ENCODE results near the gene KRT5. TPM values are rescaled to one million over a fixed set of nuclear protein-coding genes. Genes with fewer than 3 reads are reported as not detected.

KRT5 gene
- polyA plus RNA-seq, 1 of the 3 experiments (the other 2 are of a cell fraction): not detected

DNA sequence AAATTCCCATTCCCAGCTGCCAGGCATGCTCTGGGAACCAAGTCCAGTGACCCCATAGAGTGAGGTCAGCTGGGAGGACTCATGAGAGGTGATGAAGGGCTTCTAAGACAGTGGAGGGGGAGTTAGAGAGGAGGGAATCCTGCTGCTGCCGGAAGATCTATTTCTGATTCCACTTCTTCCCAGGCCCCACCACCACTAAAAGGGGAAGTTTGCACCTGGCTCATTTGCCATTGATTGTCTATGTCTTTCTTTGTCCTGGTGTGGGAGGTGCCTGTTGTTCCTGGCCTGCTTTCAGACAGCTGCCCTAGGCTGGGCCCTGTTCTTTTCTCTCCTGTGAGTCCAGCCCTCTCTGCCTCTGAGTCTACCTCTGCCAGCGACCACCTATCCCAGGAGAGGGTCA is 24.1 kb downstream of the KRT5 start (continued):
- TF ChIP-seq RCOR1 (IDR thresholded peaks at IDR 0.05; ENCODE audit: low read length) (no peak), CHD2 (IDR thresholded peaks at IDR 0.05; ENCODE audit: low read length, partially characterized antibody) (no peak), TCF12 (IDR thresholded peaks at IDR 0.05) (no peak), SMC3 (IDR thresholded peaks at IDR 0.05; ENCODE audit: low read depth, low read length) (no peak), EZH2phosphoT487 (IDR thresholded peaks at IDR 0.05; ENCODE audit: borderline replicate concordance, low read depth) (no peak)

- 32% methylated on average over 3 of the region's 3 CpGs for WGBS (ENCODE audit: low lambda C conversion rate)
- Histone ChIP-seq H3K36me3 (replicated peaks in 1 of 2; ENCODE audit: control insufficient read depth in 1 of 2, insufficient read depth in 2 of 2, low read length in 1 of 2) (no peaks in the 10 kb centered on the region), H3K9me3 (no peaks in the 10 kb centered on the region), H2AFZ (ENCODE audit: low read depth) (no peak overlapping the region), H3K4me2 (no peak overlapping the region), H3K27me3 (ENCODE audit: insufficient read depth) (peaks cover 45% of the 10 kb centered on the region; the same call in 1 of the 2 replicates), H3K79me2 (ENCODE audit: insufficient read depth) (no peaks in the 10 kb centered on the region), H3F3A (replicated peaks; ENCODE audit: insufficient read depth) (no peaks in the 10 kb centered on the region), H3K27ac (ENCODE audit: low read depth in 2 of 2, low read length in 1 of 2) (no peak overlapping the region), H3K9me2 (no peaks in the 10 kb centered on the region), H3K9ac (no peak overlapping the region), H3K4me1 (ENCODE audit: control insufficient read depth in 1 of 2, insufficient read depth in 2 of 2, low read depth in 1 of 2, low read length in 1 of 2) (no peaks in the 10 kb centered on the region; a peak in 1 of 4 replicates), H4K20me1 (ENCODE audit: insufficient read depth) (no peaks in the 10 kb centered on the region), H3K4me3 (ENCODE audit: low read depth in 2 of 2, low read length in 1 of 2) (no peak overlapping the region)
- ChIA-PET CTCF (interaction anchor here (1.0 to 1.4 kb wide), 2 partner anchors 11 to 339 kb away, joined by 3 to 5 read pairs; no protein-coding TSS in a partner anchor), POLR2A (no interaction called here)
- TF ChIP-seq, protein P1, sequence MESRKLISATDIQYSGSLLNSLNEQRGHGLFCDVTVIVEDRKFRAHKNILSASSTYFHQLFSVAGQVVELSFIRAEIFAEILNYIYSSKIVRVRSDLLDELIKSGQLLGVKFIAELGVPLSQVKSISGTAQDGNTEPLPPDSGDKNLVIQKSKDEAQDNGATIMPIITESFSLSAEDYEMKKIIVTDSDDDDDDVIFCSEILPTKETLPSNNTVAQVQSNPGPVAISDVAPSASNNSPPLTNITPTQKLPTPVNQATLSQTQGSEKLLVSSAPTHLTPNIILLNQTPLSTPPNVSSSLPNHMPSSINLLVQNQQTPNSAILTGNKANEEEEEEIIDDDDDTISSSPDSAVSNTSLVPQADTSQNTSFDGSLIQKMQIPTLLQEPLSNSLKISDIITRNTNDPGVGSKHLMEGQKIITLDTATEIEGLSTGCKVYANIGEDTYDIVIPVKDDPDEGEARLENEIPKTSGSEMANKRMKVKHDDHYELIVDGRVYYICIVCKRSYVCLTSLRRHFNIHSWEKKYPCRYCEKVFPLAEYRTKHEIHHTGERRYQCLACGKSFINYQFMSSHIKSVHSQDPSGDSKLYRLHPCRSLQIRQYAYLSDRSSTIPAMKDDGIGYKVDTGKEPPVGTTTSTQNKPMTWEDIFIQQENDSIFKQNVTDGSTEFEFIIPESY (IDR thresholded peaks at IDR 0.05; ENCODE audit: borderline replicate concordance, low read depth): no peak
- no peak for TF ChIP-seq MXI1 (IDR thresholded peaks at IDR 0.05; ENCODE audit: low read depth, low read length)
- TF ChIP-seq MAX (IDR thresholded peaks at IDR 0.05; ENCODE audit: low read depth): no peak
- TF ChIP-seq YY1 (IDR thresholded peaks at IDR 0.05; ENCODE audit: low read depth): no peak
- TF ChIP-seq FOSL2 (IDR thresholded peaks at IDR 0.05; ENCODE audit: borderline replicate concordance, low read depth): no peak
- no peak for TF ChIP-seq TAF1 (IDR thresholded peaks at IDR 0.05; ENCODE audit: borderline replicate concordance, low read depth, low read length)
- no peak for TF ChIP-seq EP300 (IDR thresholded peaks at IDR 0.05; ENCODE audit: borderline replicate concordance in 1 of 2, low read depth in 1 of 2, low read length in 1 of 2)
- TF ChIP-seq TCF12 (IDR thresholded peaks at IDR 0.05): no peak
- TF ChIP-seq, protein P2, sequence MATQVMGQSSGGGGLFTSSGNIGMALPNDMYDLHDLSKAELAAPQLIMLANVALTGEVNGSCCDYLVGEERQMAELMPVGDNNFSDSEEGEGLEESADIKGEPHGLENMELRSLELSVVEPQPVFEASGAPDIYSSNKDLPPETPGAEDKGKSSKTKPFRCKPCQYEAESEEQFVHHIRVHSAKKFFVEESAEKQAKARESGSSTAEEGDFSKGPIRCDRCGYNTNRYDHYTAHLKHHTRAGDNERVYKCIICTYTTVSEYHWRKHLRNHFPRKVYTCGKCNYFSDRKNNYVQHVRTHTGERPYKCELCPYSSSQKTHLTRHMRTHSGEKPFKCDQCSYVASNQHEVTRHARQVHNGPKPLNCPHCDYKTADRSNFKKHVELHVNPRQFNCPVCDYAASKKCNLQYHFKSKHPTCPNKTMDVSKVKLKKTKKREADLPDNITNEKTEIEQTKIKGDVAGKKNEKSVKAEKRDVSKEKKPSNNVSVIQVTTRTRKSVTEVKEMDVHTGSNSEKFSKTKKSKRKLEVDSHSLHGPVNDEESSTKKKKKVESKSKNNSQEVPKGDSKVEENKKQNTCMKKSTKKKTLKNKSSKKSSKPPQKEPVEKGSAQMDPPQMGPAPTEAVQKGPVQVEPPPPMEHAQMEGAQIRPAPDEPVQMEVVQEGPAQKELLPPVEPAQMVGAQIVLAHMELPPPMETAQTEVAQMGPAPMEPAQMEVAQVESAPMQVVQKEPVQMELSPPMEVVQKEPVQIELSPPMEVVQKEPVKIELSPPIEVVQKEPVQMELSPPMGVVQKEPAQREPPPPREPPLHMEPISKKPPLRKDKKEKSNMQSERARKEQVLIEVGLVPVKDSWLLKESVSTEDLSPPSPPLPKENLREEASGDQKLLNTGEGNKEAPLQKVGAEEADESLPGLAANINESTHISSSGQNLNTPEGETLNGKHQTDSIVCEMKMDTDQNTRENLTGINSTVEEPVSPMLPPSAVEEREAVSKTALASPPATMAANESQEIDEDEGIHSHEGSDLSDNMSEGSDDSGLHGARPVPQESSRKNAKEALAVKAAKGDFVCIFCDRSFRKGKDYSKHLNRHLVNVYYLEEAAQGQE (IDR thresholded peaks at IDR 0.05; ENCODE audit: low read depth, low read length): no peak
- TF ChIP-seq FOXJ3 (CRISPR knock-in tag; IDR thresholded peaks at IDR 0.05): no peak
- no peak for TF ChIP-seq RCOR1 (IDR thresholded peaks at IDR 0.05; ENCODE audit: low read length)
- no peak for TF ChIP-seq NFIC (IDR thresholded peaks at IDR 0.05; ENCODE audit: borderline replicate concordance)
- no peak for TF ChIP-seq IRF3 (IDR thresholded peaks at IDR 0.05; ENCODE audit: low read depth, low read length)
- TF ChIP-seq JUND (IDR thresholded peaks at IDR 0.05): no peak
- TF ChIP-seq RXRA (IDR thresholded peaks at IDR 0.05; ENCODE audit: borderline replicate concordance, low read depth): no peak
- no peak for TF ChIP-seq CTCF (IDR thresholded peaks at IDR 0.05)
- no peak for DNase-seq
These were observed 24.8 kb downstream of the KRT5 start for GRCh38 chr12:52495389-52495788.

Data from SK-N-SH (cell line).